Parathyroid adenoma (tissue), 2 donors: Measurements from ENCODE around the gene FSTL4.

ENCODE experiments used
- H2AFZ ChIP-seq: fragments of 300-600 bp; sonication (generic); one replicate; pipeline ENCODE4 v1.7.0; 2017; ENCODE audit warnings: antibody characterized with exemption, mild to moderate bottlenecking
- H3K27ac ChIP-seq: fragments of 300-600 bp; sonication (generic); one replicate; pipeline ENCODE4 v1.7.0; 2017
- H3K27me3 ChIP-seq: fragments of 300-600 bp; sonication (generic); one replicate; pipeline ENCODE4 v1.7.0; 2017; ENCODE audit warnings: low read length; ENCODE audit not compliant: control insufficient read depth, insufficient read depth
- H3K36me3 ChIP-seq: fragments of 300-600 bp; sonication (generic); one replicate; pipeline ENCODE4 v1.7.0; 2017; ENCODE audit warnings: low read length; ENCODE audit not compliant: control insufficient read depth, insufficient read depth
- H3K4me1 ChIP-seq: fragments of 300-600 bp; sonication (generic); one replicate; pipeline ENCODE4 v1.7.0; 2017; ENCODE audit warnings: control low read depth
- H3K4me2 ChIP-seq: fragments of 300-600 bp; sonication (generic); one replicate; pipeline ENCODE4 v1.7.0; 2017; ENCODE audit warnings: low read length
- H3K4me3 ChIP-seq: fragments of 300-600 bp; sonication (generic); one replicate; pipeline ENCODE4 v1.7.0; 2017; ENCODE audit warnings: low read depth, low read length
- H3K79me2 ChIP-seq: fragments of 300-600 bp; sonication (generic); one replicate; pipeline ENCODE4 v1.7.0; 2017; ENCODE audit warnings: control low read depth
- H3K9ac ChIP-seq: fragments of 300-600 bp; sonication (generic); one replicate; pipeline ENCODE4 v1.7.0; 2017; ENCODE audit warnings: mild to moderate bottlenecking
- H3K9me3 ChIP-seq: fragments of 300-600 bp; sonication (generic); one replicate; pipeline ENCODE4 v1.7.0; 2017; ENCODE audit warnings: low read length; ENCODE audit not compliant: control insufficient read depth
- CTCF ChIP-seq: fragments of 300-600 bp; sonication (generic); IDR thresholded peaks from one replicate; pipeline ENCODE4 v1.7.0; 2017; ENCODE audit warnings: antibody characterized with exemption, mild to moderate bottlenecking
- donor health status: primary hyperparathyroidism.

Gene FSTL4

GRCh38 chr5:133512896-133513295, 99.4 kb downstream of the FSTL4 start:
- Histone ChIP-seq H3K4me3 (no peak overlapping the region), H3K9me3 (no peaks in the 10 kb centered on the region), H2AFZ (no peak overlapping the region), H3K36me3 (no peaks in the 10 kb centered on the region), H3K79me2 (no peaks in the 10 kb centered on the region), H3K4me1 (peaks cover 24% of the 10 kb centered on the region), H3K27me3 (no peaks in the 10 kb centered on the region), H3K9ac (no peak overlapping the region), H3K27ac (no peak overlapping the region), H3K4me2 (no peak overlapping the region)
- no peak for TF ChIP-seq CTCF

DNA sequence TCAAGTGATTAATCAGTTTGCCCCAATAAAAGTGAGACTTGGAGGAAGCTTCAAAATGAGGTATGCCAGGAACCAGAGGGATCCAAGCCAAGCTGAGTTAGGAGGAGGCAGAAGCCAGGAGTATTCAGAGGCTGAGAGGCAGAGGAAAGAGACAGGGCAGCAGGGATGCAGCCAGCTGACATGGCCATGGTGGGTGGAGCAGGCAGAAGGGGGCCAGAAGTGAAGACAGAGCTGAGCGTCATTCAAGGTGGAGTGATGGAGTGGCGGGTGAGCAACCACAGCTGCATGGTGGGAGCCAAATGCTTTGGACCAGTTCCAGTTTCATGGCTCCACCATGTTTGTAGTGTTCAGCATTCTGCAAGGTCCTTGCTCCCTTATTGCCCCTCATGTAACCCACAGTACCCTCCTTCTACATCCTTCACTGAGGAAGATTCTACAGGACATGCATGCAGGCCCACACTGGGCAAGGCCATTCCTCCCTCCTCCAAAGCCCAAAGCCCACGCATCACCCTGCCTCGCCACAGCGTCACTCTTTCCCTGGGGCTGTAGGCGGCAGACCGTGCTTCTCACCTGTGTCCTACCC, 100.6 kb downstream of the FSTL4 start:
- Histone ChIP-seq H3K4me3 (no peak overlapping the region), H3K79me2 (no peaks in the 10 kb centered on the region), H3K36me3 (no peaks in the 10 kb centered on the region), H2AFZ (no peak overlapping the region), H3K4me2 (no peak overlapping the region), H3K9me3 (no peaks in the 10 kb centered on the region), H3K9ac (no peak overlapping the region), H3K4me1 (peaks cover 24% of the 10 kb centered on the region), H3K27ac (no peak overlapping the region), H3K27me3 (no peaks in the 10 kb centered on the region)
- no peak for TF ChIP-seq CTCF

DNA sequence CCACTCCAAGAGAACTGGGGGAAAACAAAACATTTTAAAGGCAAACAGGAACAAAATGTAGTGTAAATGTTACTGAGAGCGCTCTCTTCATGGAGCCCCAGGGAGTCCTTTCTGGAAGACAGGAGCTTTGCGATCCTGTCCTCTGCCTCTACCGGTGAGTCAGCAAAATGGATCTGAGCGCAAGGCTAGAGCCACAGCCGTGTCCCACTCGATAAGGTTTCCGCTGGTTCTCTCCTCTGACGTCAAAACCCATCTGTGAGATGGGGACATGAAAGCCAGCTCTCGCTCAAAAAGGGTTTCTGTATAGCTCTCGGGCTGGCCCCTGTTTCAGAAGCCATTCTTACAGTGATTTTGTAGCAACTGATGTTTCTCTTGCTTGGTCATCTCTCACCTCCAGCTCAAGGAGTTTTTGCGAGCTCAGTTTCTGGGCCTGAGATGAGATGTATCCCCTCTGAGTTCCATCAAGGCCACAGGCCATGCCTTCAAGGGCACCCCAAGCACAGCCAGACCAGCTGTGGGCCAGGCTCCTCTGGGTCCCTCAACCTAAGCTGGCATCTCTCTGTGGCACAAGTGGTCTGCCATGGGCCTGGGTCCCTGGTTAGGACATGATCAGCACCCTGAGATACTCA, 101.6 kb downstream of the FSTL4 start:
- Histone ChIP-seq H3K9ac (no peak overlapping the region), H3K27me3 (no peaks in the 10 kb centered on the region), H3K4me3 (no peak overlapping the region), H3K79me2 (peaks cover 3% of the 10 kb centered on the region), H3K4me2 (no peak overlapping the region), H3K4me1 (peaks cover 29% of the 10 kb centered on the region), H2AFZ (peak overlapping the region; percentile 44), H3K36me3 (no peaks in the 10 kb centered on the region), H3K9me3 (no peaks in the 10 kb centered on the region), H3K27ac (peak overlapping the region; percentile 45)
- TF ChIP-seq CTCF, result no peak

- no peak for TF ChIP-seq CTCF
- H2AFZ ChIP-seq, result peak overlapping the region; percentile 69
- H3K27ac ChIP-seq, result peak overlapping the region; percentile 45
Measured at GRCh38 chr5:133509742-133510079, 102.6 kb downstream of the FSTL4 start.

More at GRCh38 chr5:133509742-133510079, 102.6 kb downstream of the FSTL4 start:
- Histone ChIP-seq H3K4me3 (no peak overlapping the region), H3K27me3 (no peaks in the 10 kb centered on the region), H3K79me2 (peaks cover 3% of the 10 kb centered on the region), H3K9me3 (no peaks in the 10 kb centered on the region), H3K4me2 (no peak overlapping the region), H3K36me3 (no peaks in the 10 kb centered on the region), H3K4me1 (peaks cover 31% of the 10 kb centered on the region), H3K9ac (no peak overlapping the region)
